ENCODE measurements around the gene STAT5B.
A peak's percentile ranks its signal among the peaks of the same experiment; 100 is the strongest.
"Not testable (repeated sequence)": the region's sequence is repeated elsewhere in the genome, so short reads cannot be mapped to it uniquely, and the experiment has no call there.

STAT5B gene

DNA sequence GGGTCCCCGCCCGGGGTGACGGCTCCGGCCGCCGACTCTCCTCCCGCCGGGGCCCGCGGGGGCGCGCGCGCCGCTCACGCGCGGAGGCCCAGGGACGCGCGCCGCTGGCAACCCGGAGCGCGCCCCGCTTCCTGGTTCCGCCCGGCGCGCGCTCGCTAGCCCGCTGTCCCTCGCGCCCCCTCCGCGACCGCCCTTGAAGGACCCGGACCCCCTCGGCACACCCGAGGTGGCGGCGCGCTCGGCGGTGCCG lies at the start of gene STAT5B:
Gene STAT5B, minus strand, starts transcription at position 33 of the 250 bp plus-strand sequence. CDS start 44,264 bp downstream, outside the sequence.
- DNase-seq (ENCODE audit: low read depth in 2 of 2), result peak; percentile 38 to 41

DNA sequence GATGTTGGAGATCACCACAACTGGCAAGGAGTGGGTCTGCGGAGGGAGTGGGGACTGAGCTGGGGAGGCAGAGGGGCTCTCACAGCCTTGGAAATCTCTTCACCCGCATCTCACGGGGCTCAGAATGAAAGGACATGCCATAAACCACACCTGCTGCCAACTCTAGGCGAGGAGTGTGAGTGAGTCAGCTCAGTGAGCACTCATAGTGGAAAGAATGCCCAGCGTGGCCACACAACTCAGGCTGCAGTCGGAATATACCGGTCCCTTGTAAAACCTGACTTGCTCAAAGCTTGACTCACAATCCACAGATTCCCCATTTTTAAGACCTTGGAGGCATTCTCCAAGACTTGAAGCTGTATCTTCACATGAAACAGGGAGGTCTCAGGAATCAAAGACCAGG lies 48.8 kb upstream of the STAT5B start:
- DNase-seq (ENCODE audit: low read depth in 2 of 2), result no peak

DNA sequence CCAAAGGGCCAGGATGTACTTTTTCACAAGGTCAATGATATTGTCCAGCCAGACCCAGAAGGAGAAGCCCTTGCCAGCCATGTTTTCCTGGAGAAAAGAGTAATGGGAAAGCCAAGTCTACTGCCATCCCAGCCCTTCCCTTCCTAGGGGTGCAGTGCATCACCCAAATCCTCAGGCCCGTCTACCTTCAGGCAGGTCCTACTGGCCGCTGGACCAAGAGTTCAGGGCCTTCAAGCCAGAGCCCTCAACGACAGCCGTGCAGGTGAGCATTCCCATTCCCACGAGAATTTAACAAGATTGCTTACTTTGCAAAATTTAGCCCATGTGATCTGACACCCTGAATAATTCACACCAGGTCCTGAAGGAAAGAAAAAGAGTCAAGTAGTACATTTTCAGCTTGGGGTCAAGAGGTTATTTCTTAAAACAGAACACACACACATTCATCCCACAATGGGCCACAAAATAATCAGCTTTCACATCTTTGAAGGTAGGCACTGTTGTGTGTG lies 47.1 kb upstream of the STAT5B start:
- DNase-seq (ENCODE audit: low read depth in 2 of 2), result no peak

GRCh38 chr17:42322382-42323267 lies 46.4 kb upstream of the STAT5B start:
- peak; percentile 96 for DNase-seq (ENCODE audit: low read depth in 2 of 2)

- DNase-seq (ENCODE audit: low read depth in 2 of 2), result no peak
Measured at GRCh38 chr17:42321555-42321954, 45.4 kb upstream of the STAT5B start.

- DNase-seq (ENCODE audit: low read depth in 2 of 2), result not testable (repeated sequence)
Measured at GRCh38 chr17:42317967-42318366, 41.8 kb upstream of the STAT5B start.

- no peak for DNase-seq (ENCODE audit: low read depth in 2 of 2)
Measured at GRCh38 chr17:42317266-42317845, 41.2 kb upstream of the STAT5B start.

GRCh38 chr17:42316755-42317154 lies 40.6 kb upstream of the STAT5B start:
- DNase-seq (ENCODE audit: low read depth in 2 of 2), result no peak

- DNase-seq (ENCODE audit: low read depth in 2 of 2), result no peak
Measured at GRCh38 chr17:42315402-42316156, 39.4 kb upstream of the STAT5B start.

DNA sequence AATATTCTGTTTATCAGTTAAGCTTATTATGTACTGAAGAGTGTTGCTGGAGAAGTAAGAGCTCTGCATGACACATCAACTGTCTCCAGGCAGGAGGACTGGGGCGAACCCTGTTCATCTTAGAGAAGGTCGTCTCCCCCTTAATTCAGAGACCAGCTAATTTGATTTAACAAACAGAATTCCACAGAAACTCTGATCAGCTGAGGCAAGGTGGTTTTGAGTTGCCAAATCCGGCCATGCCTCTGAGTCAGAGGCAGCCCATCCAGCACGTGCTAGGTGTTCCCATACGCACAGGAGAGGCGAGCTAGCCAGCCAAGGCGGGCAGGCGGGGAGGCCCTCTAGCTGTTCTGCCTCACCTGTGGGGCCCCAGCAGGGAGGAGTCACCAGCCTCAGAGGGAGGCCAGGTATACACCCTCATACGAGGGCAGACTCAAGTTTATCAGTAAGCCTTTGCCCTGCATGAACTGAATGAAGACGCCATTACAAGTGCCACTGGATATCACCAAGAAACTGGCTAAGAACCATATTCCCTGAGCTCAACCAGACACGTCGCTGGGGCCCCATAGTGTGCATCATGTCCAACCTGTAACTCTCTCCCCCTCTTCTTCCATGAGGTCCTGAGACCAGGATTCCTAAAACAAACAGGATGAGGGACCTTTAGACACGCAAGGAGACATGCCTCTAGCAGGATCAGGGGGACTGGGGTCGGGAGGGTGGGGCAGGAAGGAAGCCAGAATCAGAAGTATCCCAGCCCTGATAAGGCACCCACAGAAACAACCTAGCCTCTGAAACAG lies 37.8 kb upstream of the STAT5B start:
- no peak for DNase-seq (ENCODE audit: low read depth in 2 of 2)

- no peak for DNase-seq (ENCODE audit: low read depth in 2 of 2)
Measured at GRCh38 chr17:42313389-42313772, 37.2 kb upstream of the STAT5B start.

DNA sequence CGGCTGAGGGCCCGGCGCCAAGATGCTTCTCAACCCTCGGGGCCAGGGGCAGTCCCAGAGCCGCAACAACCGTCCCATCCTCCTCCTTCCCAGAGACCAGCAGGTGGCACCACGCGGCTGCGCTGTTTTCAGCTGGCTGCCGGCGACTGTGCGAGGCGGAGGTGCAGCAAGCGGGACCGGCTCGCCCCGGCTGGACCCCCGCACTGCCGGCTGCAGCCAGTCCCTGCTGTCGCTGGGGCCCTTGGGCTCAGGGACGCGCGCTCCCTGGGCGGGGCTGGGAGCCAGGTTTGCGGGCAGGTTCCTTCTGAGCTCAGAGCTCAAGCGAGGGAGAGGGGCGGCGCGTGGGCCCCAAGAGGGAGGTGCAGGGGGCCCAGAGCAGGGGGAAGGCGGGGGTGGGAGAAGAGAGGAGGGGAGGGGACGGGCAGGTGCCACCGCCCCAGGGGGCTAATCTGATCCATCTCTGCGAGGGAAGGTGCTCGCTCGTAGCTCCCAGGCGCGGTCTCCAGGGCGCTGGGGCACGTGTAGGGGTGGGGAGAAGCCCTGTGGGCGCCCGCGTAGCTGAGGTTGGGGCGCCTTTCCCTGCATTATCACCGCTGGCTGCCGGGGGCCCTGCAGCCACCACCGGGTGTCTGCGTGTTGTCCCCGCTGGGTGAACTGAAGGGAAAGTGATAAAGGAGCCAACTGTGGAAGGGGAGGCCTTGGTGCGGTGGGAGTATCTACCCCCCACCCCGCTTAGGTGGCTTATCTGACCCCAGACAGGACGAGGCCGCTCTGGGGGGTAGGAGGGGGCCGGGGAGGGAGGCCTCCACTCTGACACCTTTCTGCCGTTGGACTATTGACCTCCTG lies 36.3 kb upstream of the STAT5B start:
- DNase-seq (ENCODE audit: low read depth in 2 of 2), result peak; percentile 63 to 64

- no peak for DNase-seq (ENCODE audit: low read depth in 2 of 2)
Measured at GRCh38 chr17:42312035-42312284, 35.8 kb upstream of the STAT5B start.

GRCh38 chr17:42311240-42312034 lies 35.2 kb upstream of the STAT5B start:
- no peak for DNase-seq (ENCODE audit: low read depth in 2 of 2)

DNA sequence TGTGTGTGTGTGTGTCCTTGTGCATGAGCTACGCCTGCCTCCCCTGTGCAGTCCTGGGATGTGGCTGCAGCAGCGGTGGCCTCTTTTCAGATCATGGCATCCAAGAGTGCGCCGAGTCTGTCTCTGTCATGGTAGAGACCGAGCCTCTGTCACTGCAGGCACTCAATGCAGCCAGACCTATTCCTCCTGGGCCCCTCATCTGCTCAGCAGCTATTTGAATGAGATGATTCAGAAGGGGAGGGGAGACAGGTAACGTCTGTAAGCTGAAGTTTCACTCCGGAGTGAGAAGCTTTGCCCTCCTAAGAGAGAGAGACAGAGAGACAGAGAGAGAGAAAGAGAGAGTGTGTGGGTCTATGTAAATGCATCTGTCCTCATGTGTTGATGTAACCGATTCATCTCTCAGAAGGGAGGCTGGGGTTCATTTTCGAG lies 34.6 kb upstream of the STAT5B start:
- DNase-seq (ENCODE audit: low read depth in 2 of 2), result peak in 1 of 2 donors; percentile 46

DNA sequence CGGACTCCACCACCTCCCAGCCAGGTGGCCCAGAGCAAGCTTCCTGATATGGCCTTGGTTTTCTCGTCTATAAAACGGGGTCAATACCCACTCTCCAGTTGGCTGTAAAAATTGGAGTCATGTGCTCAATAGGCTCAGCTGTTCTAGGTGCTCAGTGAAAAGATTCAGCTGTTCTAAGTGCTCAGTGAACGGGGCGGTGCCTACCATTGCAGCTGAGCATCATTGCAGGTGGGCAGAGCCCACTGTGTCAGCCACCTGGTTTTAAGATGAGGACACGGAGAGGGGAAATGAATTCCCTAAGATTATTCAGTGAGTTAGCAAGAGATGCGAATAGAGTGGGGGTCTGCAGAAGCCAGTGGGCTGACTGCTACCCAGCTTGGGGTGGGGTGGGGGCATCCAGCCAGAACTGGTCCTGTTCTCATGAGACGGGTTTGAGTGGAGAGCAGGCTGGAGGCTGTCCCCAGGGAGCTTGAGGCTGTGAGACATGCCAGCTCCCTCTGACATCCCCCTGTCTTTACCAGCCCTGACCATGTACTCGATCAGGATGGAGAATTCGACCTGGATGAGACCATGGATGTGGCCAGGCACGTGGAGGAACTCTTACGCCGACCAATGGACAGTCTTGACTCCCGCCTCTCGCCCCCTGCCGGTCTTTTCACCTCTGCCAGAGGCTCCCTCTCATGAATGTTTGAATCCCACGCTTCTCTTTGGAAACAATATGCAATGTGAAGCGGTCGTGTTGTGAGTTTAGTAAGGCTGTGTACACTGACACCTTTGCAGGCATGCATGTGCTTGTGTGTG lies 34.0 kb upstream of the STAT5B start:
- DNase-seq (ENCODE audit: low read depth in 2 of 2), result no peak

- no peak for DNase-seq (ENCODE audit: low read depth in 2 of 2)
Measured at GRCh38 chr17:42309142-42309541, 33.0 kb upstream of the STAT5B start.

DNA sequence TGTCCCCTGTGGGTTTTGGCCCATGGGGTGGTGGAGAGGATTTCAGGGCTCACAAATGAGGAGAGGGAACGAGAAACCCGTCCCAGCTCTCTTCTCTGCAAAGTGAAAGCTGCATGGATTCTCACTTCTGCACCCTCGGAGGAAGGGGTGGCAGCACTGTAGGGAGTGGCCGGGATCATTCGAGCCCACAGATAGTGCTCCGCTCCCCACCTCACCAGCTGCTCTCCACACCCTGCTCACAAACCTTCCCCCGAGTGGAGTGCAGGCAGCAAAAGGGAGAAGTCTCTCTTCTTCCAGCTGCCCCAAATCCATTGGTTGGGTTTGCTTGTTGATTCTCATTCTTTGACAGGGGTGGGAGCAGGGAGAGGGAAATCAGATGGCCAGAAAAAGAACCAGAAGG lies 32.3 kb upstream of the STAT5B start:
- DNase-seq (ENCODE audit: low read depth in 2 of 2), result no peak

- DNase-seq (ENCODE audit: low read depth in 2 of 2), result no peak
Measured at GRCh38 chr17:42307362-42307927, 31.3 kb upstream of the STAT5B start.

All from activated CD4-positive, alpha-beta T cell treated with anti-CD3 and anti-CD28 coated beads for 24 hours (primary cell).